IMR-90 (cell line): Measurements from ENCODE around the gene RPL26.

Experiments used
- BHLHE40 ChIP-seq: fragments of 150-350 bp; IDR thresholded peaks from 2 replicates; pipeline ENCODE4 v1.6.1; 2016; ENCODE audit warnings: mild to moderate bottlenecking, low read depth, low read length
- CEBPB ChIP-seq: IDR thresholded peaks from 2 replicates; pipeline ENCODE4 v1.6.1; 2012; ENCODE audit warnings: low read depth, low read length, improper control_type of control experiment
- CTCF ChIP-seq: conservative IDR thresholded peaks from 2 replicates; pipeline ENCODE4 v1.5.1; 2012; ENCODE audit warnings: mild to moderate bottlenecking, low read depth, low read length, improper control_type of control experiment
- ELK1 ChIP-seq: fragments of 150-350 bp; IDR thresholded peaks from 2 replicates; pipeline ENCODE4 v1.6.1; 2016; ENCODE audit warnings: low read depth, mild to moderate bottlenecking, low read length, moderate library complexity, borderline replicate concordance
- FOS ChIP-seq: fragments of 150-350 bp; IDR thresholded peaks from 2 replicates; pipeline ENCODE4 v1.6.1; 2016; ENCODE audit warnings: low read depth, low read length
- MAZ ChIP-seq: IDR thresholded peaks from 2 replicates; pipeline ENCODE4 v1.6.1; 2012; ENCODE audit warnings: low read depth, mild to moderate bottlenecking, low read length, improper control_type of control experiment, moderate library complexity, borderline replicate concordance
- MXI1 ChIP-seq: IDR thresholded peaks from 2 replicates; pipeline ENCODE4 v1.6.1; 2012; ENCODE audit warnings: low read depth, mild to moderate bottlenecking, low read length, moderate library complexity, borderline replicate concordance
- NFE2L2 ChIP-seq: fragments of 150-350 bp; IDR thresholded peaks from 2 replicates; pipeline ENCODE4 v1.6.1; 2016; ENCODE audit warnings: low read depth, mild to moderate bottlenecking, low read length
- POLR2A ChIP-seq: IDR thresholded peaks from 2 replicates; pipeline ENCODE4 v1.6.1; 2012; ENCODE audit warnings: mild to moderate bottlenecking, low read depth, low read length
- RAD21 ChIP-seq: IDR thresholded peaks from 2 replicates; pipeline ENCODE4 v1.6.1; 2012; ENCODE audit warnings: low read length, improper control_type of control experiment
- RCOR1 ChIP-seq: IDR thresholded peaks from 2 replicates; pipeline ENCODE4 v1.6.1; 2012; ENCODE audit warnings: mild to moderate bottlenecking, low read length, improper control_type of control experiment; ENCODE audit not compliant: insufficient replicate concordance
- SMC3 ChIP-seq: fragments of 150-350 bp; IDR thresholded peaks from 2 replicates; pipeline ENCODE4 v1.6.1; 2016; ENCODE audit warnings: low read depth, mild to moderate bottlenecking, antibody characterized with exemption, low read length, moderate library complexity
- USF2 ChIP-seq: fragments of 150-350 bp; IDR thresholded peaks from 2 replicates; pipeline ENCODE4 v1.6.1; 2017; ENCODE audit warnings: mild to moderate bottlenecking, antibody characterized with exemption, low read length, low read depth

GRCh38 chr17:8413328-8413727 is 30.3 kb upstream of the RPL26 start:
- TF ChIP-seq CTCF: no peak
- TF ChIP-seq MAZ: no peak
- no peak for TF ChIP-seq POLR2A
- TF ChIP-seq BHLHE40: no peak
- TF ChIP-seq USF2: no peak
- no peak for TF ChIP-seq RCOR1
- TF ChIP-seq NFE2L2: no peak
- TF ChIP-seq SMC3: no peak
- TF ChIP-seq MXI1: no peak
- TF ChIP-seq RAD21: no peak
- no peak for TF ChIP-seq ELK1
- no peak for TF ChIP-seq CEBPB
- TF ChIP-seq FOS: no peak
